Omental fat pad (tissue), 4 donors: ENCODE data around the gene ADGRB2. TPM values are rescaled to one million over a fixed set of nuclear protein-coding genes. Genes with fewer than 3 reads are reported as not detected.
A peak's percentile ranks its signal among the peaks of the same experiment; 100 is the strongest.

Experiments used
- ATAC-seq: fragments of 150-250 bp; one replicate; pipeline ENCODE4 v1.9.1; 2016; ENCODE audit warnings: mild to moderate bottlenecking, moderate library complexity; ENCODE audit not compliant: low FRiP score
- DNase-seq: peaks from one replicate; pipeline ENCODE4 v3.0.0-alpha.2; 2019; ENCODE audit warnings: low spot score
- CTCF ChIP-seq, 3 donors: fragments of 450-650 bp; IDR thresholded peaks; one replicate each; pipeline ENCODE4 v1.5.1; 2016 to 2017; ENCODE audit warnings: antibody characterized with exemption in 3 of 3, mild to moderate bottlenecking in 3 of 3, moderate library complexity in 2 of 3
- total RNA-seq, 4 donors: library from RNA; depleted of rRNA; stranded (reverse); fragments of >200 nt; gene quantifications; one replicate each; pipeline ENCODE4 v1.1.0, GENCODE V29; 2016

The ADGRB2 gene
- total RNA-seq, 4 donors from 2014 or later, result 0.79 to 7.5 (median 3.3) TPM

GRCh38 chr1:31799895-31800673, 35.9 kb upstream of the ADGRB2 start:
- ATAC-seq (no peak), DNase-seq (peak; percentile 10)
- no peak for TF ChIP-seq CTCF (IDR thresholded peaks at IDR 0.05)

DNA sequence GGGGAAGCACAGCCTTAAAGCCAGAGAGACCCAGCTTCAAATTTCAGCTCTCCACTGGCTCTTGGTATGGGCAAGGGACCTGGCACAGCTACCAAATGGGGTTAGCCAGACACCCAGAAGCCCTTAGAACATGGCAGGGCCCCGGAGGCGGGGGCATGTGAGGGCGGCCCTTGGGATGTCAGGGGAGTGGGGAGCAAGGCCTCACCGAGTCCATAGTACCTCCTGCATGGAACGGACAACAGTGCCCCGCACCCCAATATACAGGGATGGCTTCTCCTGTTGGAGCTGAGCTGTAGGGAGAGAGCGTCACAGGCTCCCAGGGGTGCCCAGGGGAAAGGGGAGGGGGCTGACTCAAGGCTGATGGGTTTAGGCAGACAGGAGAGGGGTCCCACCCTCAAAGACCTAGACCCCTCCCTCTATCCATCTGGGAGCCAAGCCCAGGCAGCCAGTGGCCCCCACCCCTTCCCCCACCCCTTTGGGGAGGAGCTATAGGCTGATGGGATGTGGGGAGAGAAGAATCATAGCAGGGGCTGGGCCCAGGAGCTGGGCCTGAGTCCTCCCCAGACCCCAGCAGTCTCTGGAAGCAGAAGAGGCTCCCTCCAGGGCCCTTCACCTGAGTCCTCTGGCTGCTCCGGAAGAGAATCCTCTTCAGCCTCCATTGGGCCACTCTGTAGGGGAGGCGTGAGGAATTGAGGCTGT, 35.2 kb upstream of the ADGRB2 start:
- DNase-seq (peak; percentile 20), ATAC-seq (no peak)

DNA sequence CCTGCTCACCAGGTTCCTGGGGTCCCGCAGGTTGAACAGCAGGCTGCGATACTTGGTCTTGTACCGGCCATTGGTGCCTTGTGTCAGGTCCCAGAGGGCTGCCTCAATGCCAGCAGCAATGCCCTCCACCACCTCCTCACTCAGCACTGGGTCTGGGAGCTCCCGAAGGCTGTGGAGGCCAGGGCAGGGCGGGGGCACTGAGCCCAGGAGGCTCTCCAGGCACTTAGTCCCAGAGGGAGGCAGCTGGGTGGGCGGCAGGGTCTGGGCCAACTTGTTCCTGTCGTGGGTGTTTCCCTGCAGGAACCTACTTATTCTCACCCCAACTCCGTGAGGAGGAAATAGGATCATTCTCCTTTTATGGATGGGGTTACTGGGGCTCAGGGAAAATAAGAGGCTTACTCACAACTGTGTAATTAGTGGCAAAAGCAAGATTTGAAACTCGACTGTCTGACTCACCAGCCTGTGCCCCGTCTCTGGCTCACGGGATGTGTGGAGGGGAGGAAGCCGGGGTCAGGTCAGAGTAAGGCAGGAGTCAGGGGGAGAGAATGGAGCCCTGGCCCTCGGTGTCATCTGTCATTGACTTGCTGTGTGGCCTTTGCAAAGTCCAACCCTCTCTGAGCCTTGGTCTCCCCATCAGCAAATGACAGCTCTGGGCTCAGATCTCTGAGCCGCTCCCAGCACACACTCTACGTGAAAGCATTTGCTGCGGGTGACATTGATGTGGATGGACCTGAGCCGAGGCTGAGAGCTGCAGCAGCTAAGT, 34.5 kb upstream of the ADGRB2 start:
- TF ChIP-seq CTCF (IDR thresholded peaks at IDR 0.05), result no peak
- peak; percentile 90 for ATAC-seq
- DNase-seq, result peak; percentile 26

More for the DNA sequence above, 35.2 kb upstream of the ADGRB2 start:
- TF ChIP-seq CTCF (IDR thresholded peaks at IDR 0.05), result no peak

DNA sequence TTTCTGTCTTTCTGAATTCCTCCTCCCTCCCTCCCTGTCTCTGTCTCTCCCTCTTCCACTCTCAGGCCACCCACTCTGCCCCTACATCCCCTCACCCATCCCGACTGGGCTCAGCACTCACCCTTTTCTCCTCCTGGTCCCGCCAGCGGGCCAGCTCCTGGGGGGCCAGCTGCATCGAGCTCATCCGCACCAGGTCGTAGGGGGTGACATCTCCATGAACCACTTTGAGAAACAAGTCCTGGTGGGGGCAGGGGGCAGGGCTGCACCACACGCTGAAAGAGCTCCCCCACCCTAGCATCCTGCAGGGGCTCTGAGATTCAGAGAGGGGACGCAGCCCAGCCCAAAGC, 33.9 kb upstream of the ADGRB2 start:
- no peak for TF ChIP-seq CTCF (IDR thresholded peaks at IDR 0.05)
- DNase-seq (no peak), ATAC-seq (no peak)

DNA sequence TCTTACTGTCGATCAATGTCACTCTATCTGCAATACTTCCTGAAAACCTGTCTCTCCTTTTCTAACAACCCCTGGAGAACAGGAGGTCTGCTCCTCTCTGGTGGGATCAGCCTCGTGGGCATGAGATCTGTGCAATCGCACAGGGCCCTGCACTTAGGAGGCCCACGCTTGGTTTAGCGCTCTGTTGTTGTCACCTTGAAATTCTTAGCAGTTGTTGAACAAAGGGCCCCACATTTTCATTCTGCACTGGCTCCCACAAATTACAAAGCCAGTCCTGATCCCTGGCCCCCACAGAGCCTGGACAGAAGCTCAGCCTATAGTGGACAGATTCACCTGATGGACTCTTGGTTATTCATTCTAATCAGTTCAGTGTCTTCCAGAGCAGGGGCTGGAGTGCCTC, 33.1 kb upstream of the ADGRB2 start:
- TF ChIP-seq CTCF (IDR thresholded peaks at IDR 0.05), result no peak
- DNase-seq (no peak), ATAC-seq (no peak)

GRCh38 chr1:31796707-31797106, 32.6 kb upstream of the ADGRB2 start:
- no peak for DNase-seq
- no peak for ATAC-seq
- TF ChIP-seq CTCF (IDR thresholded peaks at IDR 0.05), result no peak
